ENCODE results near the gene CDK2.
A peak's percentile ranks its signal among the peaks of the same experiment; 100 is the strongest.
"Not testable (repeated sequence)": the region's sequence is repeated elsewhere in the genome, so short reads cannot be mapped to it uniquely, and the experiment has no call there.

Gene CDK2

DNA sequence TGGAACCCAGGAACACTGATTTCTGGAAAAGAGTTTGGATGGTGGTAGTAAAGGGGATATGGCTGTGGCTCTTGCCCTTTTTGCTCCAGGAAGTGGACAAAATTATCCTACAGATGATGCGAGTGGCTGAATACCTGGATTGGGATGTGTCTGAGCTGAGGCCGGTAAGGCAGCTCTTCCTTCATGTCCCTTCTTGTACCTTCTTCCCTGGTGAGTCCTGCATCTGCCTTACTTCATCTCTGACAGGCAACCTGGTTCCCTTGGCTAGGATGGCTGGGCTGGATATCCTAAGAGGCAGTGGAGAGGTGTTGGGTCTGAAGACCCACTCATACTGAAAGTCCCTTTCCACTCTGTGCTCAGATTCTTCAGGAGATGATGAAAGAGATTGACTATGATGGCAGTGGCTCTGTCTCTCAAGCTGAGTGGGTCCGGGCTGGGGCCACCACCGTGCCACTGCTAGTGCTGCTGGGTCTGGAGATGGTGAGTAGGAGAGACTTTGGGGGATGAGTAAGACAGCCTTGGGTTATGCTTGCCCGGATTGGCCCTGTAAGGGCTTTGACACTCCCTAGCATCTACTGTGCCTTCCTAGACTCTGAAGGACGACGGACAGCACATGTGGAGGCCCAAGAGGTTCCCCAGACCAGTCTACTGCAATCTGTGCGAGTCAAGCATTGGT is 27.7 kb upstream of the CDK2 start:
- DNase-seq = no peak

DNA sequence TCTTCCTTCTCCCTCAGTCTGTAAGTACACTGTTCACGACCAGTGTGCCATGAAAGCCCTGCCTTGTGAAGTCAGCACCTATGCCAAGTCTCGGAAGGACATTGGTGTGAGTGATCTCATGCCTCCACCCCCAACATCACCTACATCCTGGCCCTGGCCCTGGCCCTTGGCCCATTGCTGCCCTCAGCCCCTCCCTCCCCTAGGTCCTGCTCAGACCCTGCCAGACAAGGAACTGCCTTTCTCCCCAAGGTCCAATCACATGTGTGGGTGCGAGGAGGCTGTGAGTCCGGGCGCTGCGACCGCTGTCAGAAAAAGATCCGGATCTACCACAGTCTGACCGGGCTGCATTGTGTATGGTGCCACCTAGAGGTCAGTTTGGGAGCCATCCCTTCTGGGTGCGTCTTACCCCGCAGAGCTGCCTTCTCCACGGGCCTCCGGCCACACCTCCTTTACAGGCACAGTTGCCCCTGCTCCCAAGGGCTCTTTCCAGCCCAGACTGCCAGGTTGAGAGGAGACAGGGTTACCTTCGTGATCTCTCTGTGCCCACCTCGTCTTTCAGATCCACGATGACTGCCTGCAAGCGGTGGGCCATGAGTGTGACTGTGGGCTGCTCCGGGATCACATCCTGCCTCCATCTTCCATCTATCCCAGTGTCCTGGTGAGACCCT is 26.4 kb upstream of the CDK2 start:
- peak; percentile 50 to 78 (median 66) for DNase-seq

GRCh38 chr12:55942055-55942454 is 24.6 kb upstream of the CDK2 start:
- no peak for DNase-seq

- DNase-seq = no peak
Measured at GRCh38 chr12:55942577-55943136, 24.0 kb upstream of the CDK2 start.

DNA sequence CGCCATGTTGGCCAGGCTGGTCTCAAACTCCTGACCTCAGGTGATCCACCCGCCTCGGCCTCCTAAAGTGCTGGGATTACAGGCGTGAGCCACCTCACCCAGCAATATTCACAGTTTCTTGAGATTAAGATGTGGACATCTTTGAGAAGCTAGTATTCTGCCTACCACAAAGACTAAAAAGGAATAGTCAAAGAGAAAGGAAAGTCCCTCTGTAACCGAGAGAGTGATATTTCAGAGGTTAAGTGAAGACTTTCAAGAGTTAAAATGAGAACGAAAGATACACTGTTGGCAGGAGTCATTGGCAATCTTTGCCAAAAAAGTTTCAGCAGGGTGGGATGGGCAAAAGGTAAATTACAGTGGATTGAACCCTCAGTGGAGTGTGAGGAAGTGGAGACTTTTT is 20.1 kb upstream of the CDK2 start:
- no peak for DNase-seq

- no peak for DNase-seq
Measured at GRCh38 chr12:55955344-55955743, 11.3 kb upstream of the CDK2 start.

GRCh38 chr12:55955800-55956508 is 10.7 kb upstream of the CDK2 start:
- DNase-seq = peak in 2 of 4 experiments; percentile 17 to 51

GRCh38 chr12:55957106-55957859 is 9.3 kb upstream of the CDK2 start:
- no peak for DNase-seq

DNA sequence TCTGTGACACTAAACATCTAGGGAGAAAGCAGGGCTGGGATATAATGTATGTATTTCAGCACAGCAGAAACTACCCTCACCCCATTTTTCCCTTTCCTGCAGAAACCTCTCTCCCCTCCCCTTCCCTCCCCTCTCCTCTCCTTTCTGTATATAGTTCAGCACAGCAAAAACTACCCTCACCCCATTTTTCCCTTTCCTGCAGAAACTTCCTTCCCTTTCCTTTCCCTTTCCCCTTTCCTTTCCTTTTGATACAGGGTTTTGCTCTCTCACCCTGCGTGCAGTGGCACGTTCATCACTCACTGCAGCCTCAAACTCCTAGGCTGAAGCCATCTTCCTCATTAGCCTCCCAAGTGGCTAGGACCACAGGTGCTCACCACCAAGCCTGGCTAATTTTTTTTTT is 2.9 kb upstream of the CDK2 start:
- no peak for DNase-seq

GRCh38 chr12:55965240-55965639 is 1.4 kb upstream of the CDK2 start:
- no peak for DNase-seq

DNA sequence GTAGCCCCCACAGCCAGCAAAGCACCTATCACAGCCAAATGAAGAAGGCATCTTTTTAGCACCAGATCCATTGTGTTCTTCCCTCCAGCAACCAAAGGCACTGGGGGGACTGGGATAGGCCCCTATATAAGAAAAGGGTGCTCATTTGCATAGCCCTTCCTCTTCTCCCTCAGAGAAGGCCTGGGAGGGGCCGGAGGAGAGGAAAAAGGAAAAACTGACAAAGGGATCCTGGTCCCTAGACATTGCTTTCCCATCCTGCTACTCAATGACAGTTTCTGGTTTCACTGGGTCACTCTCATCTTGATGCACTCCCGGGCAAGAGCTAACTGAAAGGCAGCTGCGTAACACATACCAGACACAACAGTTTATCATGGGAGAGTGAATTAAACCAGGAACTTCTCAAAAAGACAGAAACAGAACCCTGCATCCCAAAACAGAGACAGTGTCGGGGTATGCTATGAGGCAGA is 656 bp upstream of the CDK2 start, which contains the start of gene PMEL:
PMEL (minus strand) TSS at position 102 of the 467 bp plus-strand sequence; CDS start at position 71, 31 bp downstream.
- no peak for DNase-seq

- no peak for DNase-seq
Measured at GRCh38 chr12:55969356-55969755, 2.7 kb downstream of the CDK2 start.

- no peak for DNase-seq
Measured at GRCh38 chr12:55970775-55971174, 4.1 kb downstream of the CDK2 start.

GRCh38 chr12:55972042-55972441 is 5.4 kb downstream of the CDK2 start:
- no peak for DNase-seq

- DNase-seq = no peak
Measured at GRCh38 chr12:55972456-55972855, 5.8 kb downstream of the CDK2 start.

DNA sequence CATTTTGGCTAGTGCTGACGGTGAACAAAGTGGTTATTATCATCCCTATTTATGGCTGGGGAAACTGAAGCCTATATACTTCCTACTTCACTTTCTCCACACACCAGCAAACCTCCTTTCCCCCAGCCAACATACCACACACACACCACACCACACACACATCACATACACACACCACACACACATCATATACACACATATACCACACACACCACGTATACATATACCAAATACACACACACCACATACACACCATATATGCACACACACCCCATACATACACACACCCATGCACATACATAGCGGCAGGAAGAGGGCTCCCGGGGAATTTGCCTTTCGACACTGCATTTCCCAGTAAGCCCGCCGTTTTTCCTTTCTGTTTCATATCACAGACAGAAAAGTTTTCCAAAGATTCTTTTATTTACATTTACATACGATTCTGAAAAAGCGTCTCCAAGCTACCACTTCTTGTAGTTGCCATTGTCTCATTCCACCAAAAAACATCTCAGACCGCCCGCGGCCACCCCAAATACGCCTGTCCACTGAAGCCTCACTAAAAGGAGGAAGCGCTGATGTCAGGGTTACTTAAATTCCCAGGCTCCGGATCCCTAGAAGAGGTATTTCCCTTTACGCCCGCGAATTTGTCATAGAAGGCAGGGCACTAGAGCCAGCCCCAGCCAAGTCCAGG is 6.4 kb downstream of the CDK2 start:
- no peak for DNase-seq

- peak; percentile 86 to 95 (median 91) for DNase-seq
Measured at GRCh38 chr12:55973599-55974307, 7.1 kb downstream of the CDK2 start, which contains the start of gene RAB5B. RAB5B (plus strand) TSS chr12:55974078; CDS start chr12:55986961, 12,883 bp downstream.

DNA sequence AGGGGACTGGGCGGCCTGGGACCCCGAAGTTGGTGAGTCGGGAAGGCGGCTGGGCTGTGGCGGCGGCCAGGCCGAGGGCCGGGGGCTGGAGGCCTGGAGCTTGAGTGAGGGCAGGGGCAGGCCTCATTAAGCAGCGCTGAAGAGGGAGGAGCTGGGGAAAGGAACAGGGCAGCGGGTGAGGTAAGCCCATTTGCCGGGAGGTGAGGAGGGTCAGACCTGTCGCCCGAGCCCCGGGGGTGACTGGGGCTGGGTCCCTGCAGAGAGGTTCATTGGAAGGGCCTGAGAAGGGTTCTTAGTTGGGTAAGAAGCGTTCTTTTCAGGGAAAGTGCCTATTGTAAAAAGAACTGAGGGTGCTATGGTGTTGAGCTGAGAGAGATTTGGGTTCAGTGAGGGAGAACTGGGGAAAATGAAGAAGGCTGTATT is 7.7 kb downstream of the CDK2 start:
- peak in 2 of 4 experiments; percentile 43 to 50 for DNase-seq

DNA sequence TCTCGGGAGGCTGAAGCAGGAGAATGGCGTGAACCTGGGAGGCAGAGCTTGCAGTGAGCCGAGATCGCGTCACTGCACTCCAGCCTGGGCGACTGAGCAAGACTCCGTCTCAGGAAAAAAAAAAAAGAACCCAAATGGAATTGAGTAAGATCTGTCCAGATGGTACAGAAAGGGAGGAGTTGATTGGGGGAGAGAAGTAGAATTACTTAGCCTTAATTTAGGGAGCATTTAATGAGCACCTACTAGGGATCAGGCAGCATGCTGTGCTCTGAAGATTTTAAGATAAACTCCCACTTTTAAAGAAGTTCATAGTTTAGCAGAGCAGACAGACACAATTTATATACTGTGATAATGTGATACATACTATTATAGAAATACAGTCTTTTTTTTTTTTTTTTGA is 11.8 kb downstream of the CDK2 start:
- no peak for DNase-seq

- no peak for DNase-seq
Measured at GRCh38 chr12:55979069-55979468, 12.4 kb downstream of the CDK2 start.

DNA sequence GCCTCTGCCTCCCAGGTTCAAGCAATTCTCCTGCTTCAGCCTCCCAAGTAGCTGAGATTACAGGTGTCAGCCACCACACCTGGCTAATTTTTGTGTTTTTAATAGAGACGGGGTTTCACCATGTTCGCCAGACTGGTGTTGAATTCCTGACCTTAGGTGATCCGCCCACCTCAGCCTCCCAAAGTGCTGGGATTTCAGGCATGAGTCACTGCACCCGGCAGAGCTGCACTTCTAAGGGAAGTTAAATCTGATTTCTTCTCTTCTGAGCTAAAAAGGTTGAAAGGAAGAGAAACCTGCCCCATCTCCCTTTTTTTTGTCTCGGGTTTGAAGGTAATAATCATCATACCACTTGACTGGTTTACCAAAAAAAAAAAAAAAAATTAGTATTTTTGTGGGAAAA is 15.3 kb downstream of the CDK2 start:
- DNase-seq = not testable (repeated sequence)
